Testis (tissue), 3 donors: ENCODE results near the gene REM2. TPM values are rescaled to one million over a fixed set of nuclear protein-coding genes. Genes with fewer than 3 reads are reported as not detected.

ENCODE experiments used
- DNase-seq: peaks from one replicate; pipeline ENCODE4 v3.0.0-alpha.2; 2019
- H3K27ac ChIP-seq, 2 donors: fragments of 200-600 bp; sonication (generic); one replicate each; pipeline ENCODE4 v1.5.1; 2019
- H3K27me3 ChIP-seq: fragments of 200-600 bp; sonication (generic); one replicate; pipeline ENCODE4 v1.5.1; 2019
- H3K36me3 ChIP-seq: fragments of 200-600 bp; sonication (generic); one replicate; pipeline ENCODE4 v1.5.1; 2017; ENCODE audit warnings: low read depth; ENCODE audit errors: missing control alignments
- H3K4me1 ChIP-seq: fragments of 200-600 bp; sonication (generic); one replicate; pipeline ENCODE4 v1.5.1; 2019
- H3K4me3 ChIP-seq, 2 donors: fragments of 200-600 bp; sonication (generic); one replicate each; pipeline ENCODE4 v1.5.1; 2017 to 2019
- H3K9me3 ChIP-seq: fragments of 200-600 bp; sonication (generic); one replicate; pipeline ENCODE4 v1.5.1; 2017
- CTCF ChIP-seq, 3 experiments: fragments of 450-650 bp in 2 of 3; fragments of 200-600 bp in 1 of 3; sonication (generic) in 1 of 3; IDR thresholded peaks; one replicate each; pipeline ENCODE4 v1.5.1; 2016 to 2019; ENCODE audit warnings: antibody characterized with exemption in 3 of 3, mild to moderate bottlenecking in 2 of 3, moderate library complexity in 1 of 3
- POLR2A ChIP-seq: fragments of 450-650 bp; IDR thresholded peaks from one replicate; pipeline ENCODE4 v1.6.1; 2017; ENCODE audit warnings: antibody characterized with exemption, mild to moderate bottlenecking, moderate library complexity
- WGBS, 2 donors: methylation state at CpG; one replicate each; pipeline ENCODE4 v1.1.5; 2018; 5-methylcytosine and 5-hydroxymethylcytosine counted together
- intact Hi-C: fragments of 100-400 bp; cut with DNase I; formaldehyde crosslinking; loops from one replicate; pipeline ENCODE4 v1.15.1; 2023; ENCODE audit warnings: low total_unique reads
- polyA plus RNA-seq: library from polyadenylated mRNA; stranded (reverse); fragments of 350-450 nt; fragmentation: Illumina TruSeq; extraction: RNeasy Lipid Tissue Mini Kit (QIAGEN cat#74804); gene quantifications from one replicate; pipeline ENCODE4 v1.2.3, GENCODE V29; 2014; ENCODE audit warnings: low read depth, low replicate concordance; ENCODE audit not compliant: insufficient read depth
- total RNA-seq, 2 donors: library from RNA; depleted of rRNA; stranded (reverse); fragments of >200 nt; gene quantifications; one replicate each; pipeline ENCODE4 v1.2.3, GENCODE V29; 2016

The REM2 gene
- total and polyA plus RNA-seq, 3 donors from 2014 or later = 2.4 to 4.8 (median 2.9) TPM

DNA sequence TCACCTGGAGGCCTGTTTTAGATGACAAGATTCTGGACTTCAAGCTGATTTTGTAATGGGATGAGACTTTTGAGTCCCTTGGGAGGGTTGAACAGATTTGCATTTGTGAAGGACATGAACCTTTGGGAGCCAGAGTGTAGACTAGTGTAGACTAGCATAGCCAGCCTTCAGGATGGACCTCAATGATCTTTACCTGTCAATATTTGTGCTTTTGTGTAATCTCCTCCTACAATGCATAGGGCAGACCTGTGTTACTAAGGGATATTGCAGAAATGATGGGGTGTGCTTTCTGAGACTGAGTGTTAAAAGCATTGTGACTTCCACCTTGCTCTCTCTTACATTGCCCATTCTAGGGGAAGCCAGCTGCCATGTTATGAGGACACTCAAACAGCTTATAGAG lies 21.4 kb upstream of the REM2 start:
- Histone ChIP-seq H3K4me3 (no peak overlapping the region), H3K27me3 (no peaks in the 10 kb centered on the region), H3K36me3 (no peaks in the 10 kb centered on the region), H3K9me3 (no peaks in the 10 kb centered on the region), H3K27ac (no peak overlapping the region), H3K4me1 (no peaks in the 10 kb centered on the region)
- TF ChIP-seq CTCF (IDR thresholded peaks at IDR 0.05) = no peak
- no peak for TF ChIP-seq POLR2A
- intact Hi-C loops = no loop called here
- no peak for DNase-seq

DNA sequence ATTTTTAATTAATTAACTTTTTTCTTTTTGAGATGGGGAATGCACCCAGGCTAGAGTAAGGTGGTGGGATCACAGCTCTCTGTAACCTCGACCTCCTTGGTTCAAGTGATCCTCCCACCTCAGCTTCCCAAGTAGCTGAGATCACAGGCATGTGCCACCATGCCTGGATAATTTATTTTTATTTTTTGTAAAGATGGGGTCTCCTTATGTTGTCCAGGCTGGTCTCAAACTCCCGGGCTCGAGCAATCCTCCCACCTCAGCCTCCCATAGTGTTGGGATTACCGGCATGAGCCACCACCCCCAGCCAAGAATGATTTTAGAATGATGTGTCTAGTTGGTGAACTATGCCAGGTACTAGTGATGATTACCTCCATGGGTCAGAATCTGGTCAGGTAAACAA lies 18.0 kb upstream of the REM2 start:
- Histone ChIP-seq H3K4me3 (no peak overlapping the region), H3K36me3 (no peaks in the 10 kb centered on the region), H3K9me3 (no peaks in the 10 kb centered on the region), H3K4me1 (no peaks in the 10 kb centered on the region), H3K27ac (no peak overlapping the region), H3K27me3 (no peaks in the 10 kb centered on the region)
- WGBS, 2 donors = 85 to 89% methylated on average over 4 of the region's 4 CpGs
- TF ChIP-seq CTCF (IDR thresholded peaks at IDR 0.05) = no peak
- no peak for TF ChIP-seq POLR2A
- DNase-seq = no peak
- intact Hi-C loops = no loop called here

GRCh38 chr14:22865424-22866405 lies 17.3 kb upstream of the REM2 start:
- DNase-seq = no peak
- 63 to 68% methylated on average over 6 of the region's 6 CpGs for WGBS, 2 donors

DNA sequence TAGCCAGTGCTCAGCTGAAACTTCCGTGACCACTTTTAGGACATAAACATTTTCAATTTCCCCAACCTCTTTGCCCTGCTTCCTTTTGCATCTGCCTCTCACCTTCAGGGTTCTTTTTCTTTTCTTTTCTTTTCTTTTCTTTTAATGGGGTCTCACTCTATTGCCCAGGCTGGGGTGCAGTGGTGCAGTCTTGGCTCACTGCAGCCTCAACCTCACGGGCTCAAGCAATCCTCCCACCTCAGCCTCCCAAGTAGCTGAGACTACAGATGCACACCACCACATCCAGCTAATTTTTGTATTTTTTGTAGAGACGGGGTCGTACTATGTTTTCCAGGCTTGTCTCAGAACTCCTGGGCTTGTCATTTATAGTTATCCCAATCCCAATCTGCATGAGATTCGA lies 16.1 kb upstream of the REM2 start:
- intact Hi-C loops = no loop called here
- Histone ChIP-seq H3K27me3 (no peaks in the 10 kb centered on the region), H3K9me3 (no peaks in the 10 kb centered on the region)

More at GRCh38 chr14:22865424-22866405, 17.3 kb upstream of the REM2 start:
- Histone ChIP-seq H3K4me1 (no peaks in the 10 kb centered on the region), H3K4me3 (no peak overlapping the region), H3K27ac (no peak overlapping the region), H3K36me3 (no peaks in the 10 kb centered on the region), H3K9me3 (no peaks in the 10 kb centered on the region), H3K27me3 (no peaks in the 10 kb centered on the region)
- intact Hi-C loops = no loop called here
- TF ChIP-seq CTCF (IDR thresholded peaks at IDR 0.05) (no peak), POLR2A (no peak)

More for the DNA sequence above, 16.1 kb upstream of the REM2 start:
- no peaks in the 10 kb centered on the region for H3K36me3 ChIP-seq
- no peaks in the 10 kb centered on the region for H3K4me1 ChIP-seq
- WGBS, 2 donors = 93 to 97% methylated on average over 5 of the region's 5 CpGs
- no peak overlapping the region for H3K4me3 ChIP-seq
- DNase-seq = no peak
- H3K27ac ChIP-seq = no peak overlapping the region
- TF ChIP-seq POLR2A (no peak), CTCF (IDR thresholded peaks at IDR 0.05) (no peak)
